Stimulated activated CD4-positive, alpha-beta T cell treated with anti-CD3 and anti-CD28 coated beads, Interleukin-15, amount 100 ng/mL, for 1 hour (primary cell): Measurements from ENCODE around the gene SELENON.

Experiments used
- DNase-seq, 2 donors: peaks; one replicate each; pipeline ENCODE4 v3.0.0-alpha.2; 2020; ENCODE audit warnings: low read depth in 1 of 2, low spot score in 1 of 2

SELENON gene

GRCh38 chr1:25799935-25800702 is at the start of gene SELENON:
Gene SELENON, plus strand, starts transcription at chr1:25800193. Its CDS starts 38 bp downstream, at chr1:25800231.
- DNase-seq: peak in 1 of 2 donors; percentile 26

GRCh38 chr1:25750923-25751605 is 48.9 kb upstream of the SELENON start:
- DNase-seq: no peak

GRCh38 chr1:25754470-25755181 is 45.4 kb upstream of the SELENON start:
- DNase-seq: peak in 1 of 2 donors; percentile 14

- no peak for DNase-seq
Observed at GRCh38 chr1:25755475-25756125, 44.4 kb upstream of the SELENON start.

GRCh38 chr1:25756215-25756614 is 43.8 kb upstream of the SELENON start:
- DNase-seq: no peak

- no peak for DNase-seq
Observed at GRCh38 chr1:25757151-25757845, 42.7 kb upstream of the SELENON start.

- no peak for DNase-seq
Observed at GRCh38 chr1:25757846-25758185, 42.2 kb upstream of the SELENON start.

- DNase-seq: no peak
Observed at GRCh38 chr1:25758466-25759070, 41.4 kb upstream of the SELENON start.

- no peak for DNase-seq
Observed at GRCh38 chr1:25760122-25760719, 39.8 kb upstream of the SELENON start.

- no peak for DNase-seq
Observed at GRCh38 chr1:25760871-25761270, 39.1 kb upstream of the SELENON start.

- no peak for DNase-seq
Observed at GRCh38 chr1:25763493-25763892, 36.5 kb upstream of the SELENON start.

GRCh38 chr1:25765136-25765922 is 34.7 kb upstream of the SELENON start:
- no peak for DNase-seq

- DNase-seq: no peak
Observed at GRCh38 chr1:25765923-25766589, 33.9 kb upstream of the SELENON start.

GRCh38 chr1:25766721-25767436 is 33.1 kb upstream of the SELENON start:
- no peak for DNase-seq

GRCh38 chr1:25767437-25767770 is 32.6 kb upstream of the SELENON start:
- no peak for DNase-seq

GRCh38 chr1:25768999-25769398 is 31.0 kb upstream of the SELENON start:
- no peak for DNase-seq

- no peak for DNase-seq
Observed at GRCh38 chr1:25769625-25770383, 30.2 kb upstream of the SELENON start.
